ENCODE results near the gene TAB2. TPM values are rescaled to one million over a fixed set of nuclear protein-coding genes. Genes with fewer than 3 reads are reported as not detected.

TAB2 gene
- total RNA-seq, 1 experiment from 2014 or later = 56.2 TPM

DNA sequence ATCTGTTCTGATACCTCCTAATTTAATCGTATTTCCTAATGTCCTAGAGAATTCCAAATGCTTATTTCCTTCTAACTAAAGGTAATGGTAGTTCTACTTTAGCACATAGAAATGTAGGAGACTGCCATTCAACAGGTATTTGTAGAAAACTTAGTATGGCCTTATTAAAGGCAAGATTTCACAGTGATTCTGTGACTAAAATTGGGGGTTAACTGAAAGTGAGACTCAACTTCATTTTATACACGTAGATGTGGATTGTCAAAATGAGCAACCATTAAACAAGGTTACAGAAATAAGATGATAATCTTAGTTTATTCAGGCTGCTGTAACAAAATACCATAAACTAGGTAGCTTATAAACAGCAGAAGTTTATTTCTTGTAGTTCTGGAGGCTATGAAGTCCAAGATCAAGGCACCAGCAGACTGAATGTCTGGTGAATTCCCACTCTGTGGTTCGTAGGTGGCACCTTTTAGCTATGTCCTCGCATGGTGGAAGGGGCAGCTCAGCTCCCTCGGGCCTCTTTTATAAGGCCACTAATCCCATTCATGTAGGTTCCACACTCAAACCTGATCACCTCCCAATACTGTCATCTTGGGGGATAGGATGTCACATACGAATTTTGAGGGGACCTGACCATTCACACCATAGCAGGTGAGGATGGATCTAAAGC, 38.7 kb downstream of the TAB2 start:
- Mint-ChIP-seq H3K4me1 (peaks cover 19 to 25% of the 10 kb centered on the region in 2 experiments), H3K9me3 (no peaks in the 10 kb centered on the region), H3K27me3 (ENCODE audit: low read depth) (no peaks in the 10 kb centered on the region), H3K36me3 (ENCODE audit: insufficient read depth in 1 of 3, low read depth in 3 of 3) (peaks cover 2 to 9% (median 7%) of the 10 kb centered on the region in 3 experiments; a peak in 6 of 7 replicates), H3K4me3 (no peak overlapping the region), H3K27ac (no peak overlapping the region)
- no peak for DNase-seq
- no peaks in the 10 kb centered on the region for H3K23me2 ChIP-seq (ENCODE audit: insufficient read length, low read depth, low read length, poor library complexity, severe bottlenecking)
- H3K79me2 ChIP-seq (ENCODE audit: insufficient read depth, low read length) = peaks cover 9% of the 10 kb centered on the region; the same call in 1 of the 2 replicates
- H3K23ac ChIP-seq (ENCODE audit: insufficient read length, low read depth, low read length) = no peak overlapping the region
- H4K91ac ChIP-seq (ENCODE audit: insufficient read length, low read depth, low read length) = no peak overlapping the region
- H4K8ac ChIP-seq (replicated peaks; ENCODE audit: insufficient read length, low read depth, low read length) = no peak overlapping the region
- H3K9me3 ChIP-seq (ENCODE audit: control insufficient read depth, low read depth, low read length) = no peaks in the 10 kb centered on the region
- H2BK5ac ChIP-seq (ENCODE audit: insufficient read length, low read length) = no peak overlapping the region
- no peak overlapping the region for H3T11ph ChIP-seq (ENCODE audit: low read length)
- H3K4ac ChIP-seq (ENCODE audit: low read depth, low read length) = no peak overlapping the region
- no peaks in the 10 kb centered on the region for H4K20me1 ChIP-seq (ENCODE audit: control insufficient read depth, insufficient read depth, insufficient read length)
- no peaks in the 10 kb centered on the region for H3K27me3 ChIP-seq (ENCODE audit: insufficient read depth, low read length)
- H3K9ac ChIP-seq (ENCODE audit: extremely low read depth, insufficient read length, low read length) = no peak overlapping the region
- no CpG with 5 or more reads among the region's 6 CpGs for WGBS (ENCODE audit: extremely low coverage, insufficient read length, low lambda C conversion rate)
- no peak overlapping the region for H4K5ac ChIP-seq (ENCODE audit: insufficient read length, low read depth, low read length)
- TF ChIP-seq, protein P1, sequence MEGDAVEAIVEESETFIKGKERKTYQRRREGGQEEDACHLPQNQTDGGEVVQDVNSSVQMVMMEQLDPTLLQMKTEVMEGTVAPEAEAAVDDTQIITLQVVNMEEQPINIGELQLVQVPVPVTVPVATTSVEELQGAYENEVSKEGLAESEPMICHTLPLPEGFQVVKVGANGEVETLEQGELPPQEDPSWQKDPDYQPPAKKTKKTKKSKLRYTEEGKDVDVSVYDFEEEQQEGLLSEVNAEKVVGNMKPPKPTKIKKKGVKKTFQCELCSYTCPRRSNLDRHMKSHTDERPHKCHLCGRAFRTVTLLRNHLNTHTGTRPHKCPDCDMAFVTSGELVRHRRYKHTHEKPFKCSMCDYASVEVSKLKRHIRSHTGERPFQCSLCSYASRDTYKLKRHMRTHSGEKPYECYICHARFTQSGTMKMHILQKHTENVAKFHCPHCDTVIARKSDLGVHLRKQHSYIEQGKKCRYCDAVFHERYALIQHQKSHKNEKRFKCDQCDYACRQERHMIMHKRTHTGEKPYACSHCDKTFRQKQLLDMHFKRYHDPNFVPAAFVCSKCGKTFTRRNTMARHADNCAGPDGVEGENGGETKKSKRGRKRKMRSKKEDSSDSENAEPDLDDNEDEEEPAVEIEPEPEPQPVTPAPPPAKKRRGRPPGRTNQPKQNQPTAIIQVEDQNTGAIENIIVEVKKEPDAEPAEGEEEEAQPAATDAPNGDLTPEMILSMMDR (conservative IDR thresholded peaks at IDR 0.05) = no peak
- H3K14ac ChIP-seq (ENCODE audit: insufficient read depth, low read length) = no peak overlapping the region
- H2BK120ac ChIP-seq (ENCODE audit: low read depth, low read length, poor library complexity, severe bottlenecking) = no peak overlapping the region
- no peak overlapping the region for H3K4me2 ChIP-seq (ENCODE audit: insufficient read depth, insufficient read length, low read length)
- H2AFZ ChIP-seq (ENCODE audit: low read length) = no peak overlapping the region
- peaks cover 8% of the 10 kb centered on the region for H3K79me1 ChIP-seq (ENCODE audit: insufficient read depth, low read depth, low read length, poor library complexity, severe bottlenecking)
- no peak overlapping the region for H2AK5ac ChIP-seq (ENCODE audit: insufficient read length, low read length)
- H3K27ac ChIP-seq (ENCODE audit: insufficient read length, low read depth, low read length) = no peak overlapping the region
- H2BK15ac ChIP-seq (ENCODE audit: low read depth, low read length) = no peak overlapping the region
- H3K18ac ChIP-seq (ENCODE audit: insufficient read length, low read depth, low read length) = no peak overlapping the region
- no peak overlapping the region for H2BK12ac ChIP-seq (ENCODE audit: insufficient read length, low read depth, low read length)
- H3K56ac ChIP-seq (ENCODE audit: insufficient read length, low read depth, low read length) = no peak overlapping the region
- H3K4me1 ChIP-seq (ENCODE audit: insufficient read depth, low read length) = no peaks in the 10 kb centered on the region
- no peak overlapping the region for H2BK20ac ChIP-seq (ENCODE audit: low read depth, low read length, poor library complexity, severe bottlenecking)
